ENCODE measurements around the gene SIN3A.

SIN3A gene

DNA sequence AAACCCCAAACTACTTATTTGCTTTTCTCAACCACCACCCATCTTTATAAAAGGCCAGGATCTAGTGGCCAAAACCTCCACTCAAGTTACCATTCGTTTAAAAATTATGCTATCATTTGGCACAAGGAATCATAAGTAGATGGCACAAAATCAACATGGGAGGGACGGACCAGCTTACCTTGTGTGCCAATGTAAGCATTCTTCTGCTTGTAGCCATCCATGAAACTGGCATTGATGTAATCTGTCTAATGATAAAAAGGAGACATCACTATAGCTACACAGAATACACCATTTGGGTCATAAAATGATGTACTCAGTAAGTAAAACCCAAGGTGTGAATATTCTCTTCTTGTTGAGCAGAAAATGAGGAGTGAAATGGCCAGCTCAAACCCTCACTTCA, 28.2 kb upstream of the SIN3A start:
- TF ChIP-seq USF1 (IDR thresholded peaks at IDR 0.05) (no peak), ZBTB7A (IDR thresholded peaks at IDR 0.05; ENCODE audit: low read depth) (no peak), CREB1 (IDR thresholded peaks at IDR 0.05; ENCODE audit: low read depth) (no peak), FOXM1 (IDR thresholded peaks at IDR 0.05; ENCODE audit: borderline replicate concordance, low read depth) (no peak), EGR1 (IDR thresholded peaks at IDR 0.05) (no peak)
- TF ChIP-seq, protein P1, sequence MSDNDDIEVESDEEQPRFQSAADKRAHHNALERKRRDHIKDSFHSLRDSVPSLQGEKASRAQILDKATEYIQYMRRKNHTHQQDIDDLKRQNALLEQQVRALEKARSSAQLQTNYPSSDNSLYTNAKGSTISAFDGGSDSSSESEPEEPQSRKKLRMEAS (IDR thresholded peaks at IDR 0.05): no peak

- TF ChIP-seq CREB1 (IDR thresholded peaks at IDR 0.05; ENCODE audit: low read depth) (no peak), TCF12 (IDR thresholded peaks at IDR 0.05; ENCODE audit: low read depth) (no peak), ZBTB7A (IDR thresholded peaks at IDR 0.05; ENCODE audit: low read depth) (no peak), YY1 (IDR thresholded peaks at IDR 0.05; ENCODE audit: low read depth) (no peak), FOXM1 (IDR thresholded peaks at IDR 0.05; ENCODE audit: borderline replicate concordance, low read depth) (no peak), NFIC (IDR thresholded peaks at IDR 0.05) (no peak), RAD21 (IDR thresholded peaks at IDR 0.05; ENCODE audit: low read depth) (no peak), REST (IDR thresholded peaks at IDR 0.05; ENCODE audit: low read depth) (no peak), USF1 (IDR thresholded peaks at IDR 0.05) (no peak), TAF1 (IDR thresholded peaks at IDR 0.05; ENCODE audit: low read depth) (no peak), TEAD4 (IDR thresholded peaks at IDR 0.05) (no peak), CEBPB (IDR thresholded peaks at IDR 0.05) (no peak), EP300 (IDR thresholded peaks at IDR 0.05; ENCODE audit: borderline replicate concordance) (no peak)
- TF ChIP-seq, protein P1 (IDR thresholded peaks at IDR 0.05): no peak
Observed at GRCh38 chr15:75468913-75469598, 17.6 kb upstream of the SIN3A start.

- TF ChIP-seq NFIC (IDR thresholded peaks at IDR 0.05): no peak
- no peak for TF ChIP-seq TEAD4 (IDR thresholded peaks at IDR 0.05)
- TF ChIP-seq REST (IDR thresholded peaks at IDR 0.05; ENCODE audit: low read depth): no peak
- TF ChIP-seq TCF12 (IDR thresholded peaks at IDR 0.05; ENCODE audit: low read depth): no peak
- TF ChIP-seq TAF1 (IDR thresholded peaks at IDR 0.05; ENCODE audit: low read depth): no peak
- no peak for TF ChIP-seq EP300 (IDR thresholded peaks at IDR 0.05; ENCODE audit: borderline replicate concordance)
- TF ChIP-seq, protein P1 (IDR thresholded peaks at IDR 0.05): no peak
- no peak for TF ChIP-seq CREB1 (IDR thresholded peaks at IDR 0.05; ENCODE audit: low read depth)
- no peak for TF ChIP-seq CEBPB (IDR thresholded peaks at IDR 0.05)
Observed at GRCh38 chr15:75460646-75461045, 9.2 kb upstream of the SIN3A start.

DNA sequence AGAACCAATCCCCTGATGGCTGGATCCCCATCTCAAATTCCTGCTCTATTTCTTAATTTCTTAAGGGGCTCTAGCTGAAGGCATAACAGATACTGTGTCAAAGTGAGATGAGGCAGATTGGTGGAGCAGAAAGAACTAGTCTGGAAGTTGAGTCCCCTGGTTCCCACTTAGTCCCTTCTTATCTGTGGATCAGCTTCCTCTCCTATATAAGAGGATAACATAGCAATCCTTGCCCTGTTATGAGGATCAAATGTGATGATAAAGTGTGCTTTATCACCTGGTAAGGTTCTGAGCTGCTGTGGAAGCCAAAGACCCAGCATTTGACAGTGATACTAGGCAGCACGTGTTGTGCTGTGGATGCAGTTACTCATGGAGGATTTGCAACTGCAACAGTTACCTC, 8.1 kb upstream of the SIN3A start:
- TF ChIP-seq, protein P1 (IDR thresholded peaks at IDR 0.05): no peak
- TF ChIP-seq USF1 (IDR thresholded peaks at IDR 0.05): no peak
- no peak for TF ChIP-seq YY1 (IDR thresholded peaks at IDR 0.05; ENCODE audit: low read depth)
- TF ChIP-seq TEAD4 (IDR thresholded peaks at IDR 0.05): no peak
- TF ChIP-seq TAF1 (IDR thresholded peaks at IDR 0.05; ENCODE audit: low read depth): no peak
- no peak for TF ChIP-seq FOXM1 (IDR thresholded peaks at IDR 0.05; ENCODE audit: borderline replicate concordance, low read depth)
- TF ChIP-seq ZBTB7A (IDR thresholded peaks at IDR 0.05; ENCODE audit: low read depth): no peak
- TF ChIP-seq CEBPB (IDR thresholded peaks at IDR 0.05): no peak
- TF ChIP-seq EGR1 (IDR thresholded peaks at IDR 0.05): no peak
- no peak for TF ChIP-seq REST (IDR thresholded peaks at IDR 0.05; ENCODE audit: low read depth)
- no peak for TF ChIP-seq NFIC (IDR thresholded peaks at IDR 0.05)
- TF ChIP-seq RAD21 (IDR thresholded peaks at IDR 0.05; ENCODE audit: low read depth): no peak

Data from Ishikawa (cell line).